Cardiac fibroblast (primary cell): ENCODE results near the gene ETFB.
A peak's percentile ranks its signal among the peaks of the same experiment; 100 is the strongest.

Source experiments
- DNase-seq, 2 donors: peaks; one replicate each; pipeline versions ENCODE4 v3.0.0 to v3.0.0-alpha.2; 2010; ENCODE audit warnings: low read depth in 2 of 2
- H3K4me3 ChIP-seq, 2 donors: replicated peaks in 1 of 2; 1 replicate in 1 of 2; 2 replicates in 1 of 2; pipeline ENCODE4 v1.5.1; 2011; ENCODE audit warnings: low read depth in 2 of 2, low read length in 2 of 2, mild to moderate bottlenecking in 2 of 2, moderate library complexity in 1 of 2
- TF ChIP-seq, protein P1 (sequence below): IDR thresholded peaks from one replicate; pipeline ENCODE4 v1.5.1; 2011; ENCODE audit warnings: low read depth, mild to moderate bottlenecking, low read length, inconsistent platforms

Gene ETFB

DNA sequence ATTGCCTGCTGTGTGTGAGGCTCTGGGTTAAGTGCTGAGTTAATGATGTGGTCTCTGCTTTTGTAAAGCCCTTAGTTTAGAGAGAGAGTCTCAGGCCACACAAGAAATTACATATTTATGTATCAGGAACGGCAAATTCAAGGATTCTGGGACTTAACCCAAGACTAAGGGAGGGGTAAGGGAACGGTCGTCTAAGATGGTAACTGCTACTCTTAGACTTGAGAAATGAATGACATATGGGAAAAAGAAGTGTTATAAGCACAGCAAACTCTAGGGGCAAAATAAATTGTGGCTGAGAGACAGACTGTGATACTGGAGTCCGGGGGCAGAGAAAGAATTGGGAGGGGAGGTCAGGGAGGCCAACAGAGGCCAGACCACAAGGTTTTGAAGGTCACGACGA is 34.5 kb downstream of the ETFB start:
- H3K4me3 ChIP-seq: no peak overlapping the region
- TF ChIP-seq, protein P1, sequence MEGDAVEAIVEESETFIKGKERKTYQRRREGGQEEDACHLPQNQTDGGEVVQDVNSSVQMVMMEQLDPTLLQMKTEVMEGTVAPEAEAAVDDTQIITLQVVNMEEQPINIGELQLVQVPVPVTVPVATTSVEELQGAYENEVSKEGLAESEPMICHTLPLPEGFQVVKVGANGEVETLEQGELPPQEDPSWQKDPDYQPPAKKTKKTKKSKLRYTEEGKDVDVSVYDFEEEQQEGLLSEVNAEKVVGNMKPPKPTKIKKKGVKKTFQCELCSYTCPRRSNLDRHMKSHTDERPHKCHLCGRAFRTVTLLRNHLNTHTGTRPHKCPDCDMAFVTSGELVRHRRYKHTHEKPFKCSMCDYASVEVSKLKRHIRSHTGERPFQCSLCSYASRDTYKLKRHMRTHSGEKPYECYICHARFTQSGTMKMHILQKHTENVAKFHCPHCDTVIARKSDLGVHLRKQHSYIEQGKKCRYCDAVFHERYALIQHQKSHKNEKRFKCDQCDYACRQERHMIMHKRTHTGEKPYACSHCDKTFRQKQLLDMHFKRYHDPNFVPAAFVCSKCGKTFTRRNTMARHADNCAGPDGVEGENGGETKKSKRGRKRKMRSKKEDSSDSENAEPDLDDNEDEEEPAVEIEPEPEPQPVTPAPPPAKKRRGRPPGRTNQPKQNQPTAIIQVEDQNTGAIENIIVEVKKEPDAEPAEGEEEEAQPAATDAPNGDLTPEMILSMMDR: no peak
- DNase-seq: no peak

DNA sequence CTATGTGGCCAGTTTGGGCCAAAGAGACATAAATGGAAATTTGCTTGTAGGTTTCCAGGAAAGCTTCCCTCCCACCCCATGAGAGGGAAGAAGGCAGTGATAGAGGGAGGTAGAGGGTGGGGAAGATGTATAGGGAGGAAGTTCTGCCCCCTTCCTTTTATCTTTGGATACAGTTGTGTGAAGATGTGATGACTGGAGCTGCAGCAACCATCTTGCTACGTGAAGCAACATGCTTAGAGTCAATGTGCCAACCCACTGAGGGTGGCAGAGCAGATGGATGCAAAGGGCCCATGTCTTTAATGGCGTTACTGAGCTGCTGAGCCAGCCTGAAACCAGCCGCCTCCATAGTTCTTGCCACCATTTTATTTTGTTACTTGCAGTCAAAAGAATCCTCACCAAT is 35.0 kb downstream of the ETFB start:
- TF ChIP-seq, protein P1: no peak
- DNase-seq: no peak
- H3K4me3 ChIP-seq: no peak overlapping the region

DNA sequence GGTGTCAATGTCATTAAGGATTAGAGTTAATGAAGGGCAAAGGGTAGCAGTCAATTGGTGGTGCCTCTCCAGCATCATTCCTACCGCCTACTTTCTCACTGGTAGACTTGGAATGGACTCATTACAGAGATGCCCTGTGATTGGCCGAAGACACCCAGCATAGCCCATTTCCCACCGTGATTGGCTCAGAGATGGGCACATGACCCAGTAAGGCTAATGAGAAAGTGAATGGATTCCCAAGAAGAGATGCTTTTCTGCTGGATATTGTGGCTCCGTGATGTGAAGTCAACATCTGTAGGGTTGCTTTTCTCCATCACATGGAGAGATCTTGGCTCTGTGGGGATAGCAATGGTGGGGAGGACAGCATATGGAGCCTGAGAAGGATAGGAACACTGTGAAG is 35.8 kb downstream of the ETFB start:
- TF ChIP-seq, protein P1: no peak
- DNase-seq: no peak
- no peak overlapping the region for H3K4me3 ChIP-seq

DNA sequence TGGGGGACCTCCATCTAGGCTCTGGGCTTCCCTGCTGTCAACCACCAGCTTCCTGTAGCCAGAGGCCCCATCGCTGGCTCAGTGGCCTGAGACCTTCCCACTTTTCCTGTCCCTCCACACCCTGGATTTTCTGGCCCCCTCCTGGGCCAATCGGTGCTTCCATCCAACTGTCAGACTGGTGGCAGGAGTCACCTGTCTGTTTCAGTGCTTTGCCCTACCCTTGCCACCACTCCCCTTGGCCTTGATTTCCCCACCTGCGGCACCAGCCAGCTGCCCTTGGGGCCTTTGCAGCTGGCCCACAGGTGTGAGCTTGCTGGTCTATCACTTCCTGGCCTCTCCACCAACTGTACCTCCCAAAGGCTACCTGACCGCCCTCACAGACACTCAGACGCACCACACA is 36.8 kb downstream of the ETFB start:
- TF ChIP-seq, protein P1: no peak
- no peak for DNase-seq
- no peak overlapping the region for H3K4me3 ChIP-seq

DNA sequence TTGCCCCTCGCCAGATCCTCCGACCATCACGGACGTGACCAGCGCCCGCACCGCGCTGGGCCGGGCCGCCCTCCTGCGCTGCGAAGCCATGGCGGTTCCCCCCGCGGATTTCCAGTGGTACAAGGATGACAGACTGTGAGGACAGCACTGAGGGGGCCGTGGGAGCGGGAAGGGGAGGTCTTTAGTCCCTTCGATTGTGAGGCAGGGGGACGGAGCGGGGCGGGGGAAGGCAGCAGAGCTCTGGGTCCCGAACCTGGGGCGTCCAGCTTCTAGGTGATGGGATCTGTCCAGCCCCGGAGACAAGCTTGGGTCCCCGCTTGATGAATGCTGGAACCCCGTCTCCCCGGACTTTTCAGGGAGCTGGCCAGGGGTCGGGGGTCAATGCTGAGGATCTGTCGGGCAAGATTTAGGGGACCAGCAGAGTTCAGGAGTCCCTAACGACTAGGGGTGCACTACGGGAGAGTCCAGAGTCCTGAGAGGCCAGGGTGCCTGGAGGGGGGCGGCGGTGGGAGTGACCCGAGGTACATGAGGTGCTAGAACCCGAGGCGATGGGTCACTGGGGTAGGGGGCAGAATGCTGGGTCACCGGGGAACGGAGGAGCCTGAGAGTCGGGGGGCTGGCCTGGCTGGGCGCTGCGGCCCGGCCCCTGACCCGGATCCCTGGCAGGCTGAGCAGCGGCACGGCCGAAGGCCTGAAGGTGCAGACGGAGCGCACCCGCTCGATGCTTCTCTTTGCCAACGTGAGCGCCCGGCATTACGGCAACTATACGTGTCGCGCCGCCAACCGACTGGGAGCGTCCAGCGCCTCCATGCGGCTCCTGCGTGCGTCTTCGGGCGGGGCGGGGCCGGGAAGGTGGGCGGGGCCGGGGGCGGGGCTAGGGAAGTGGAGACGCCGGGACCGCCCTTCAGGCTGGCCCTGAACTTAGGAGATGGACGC is 38.9 kb downstream of the ETFB start:
- peak; percentile 56 to 60 for DNase-seq
- TF ChIP-seq, protein P1: no peak
- peak overlapping the region; percentile 8 to 26 for H3K4me3 ChIP-seq

DNA sequence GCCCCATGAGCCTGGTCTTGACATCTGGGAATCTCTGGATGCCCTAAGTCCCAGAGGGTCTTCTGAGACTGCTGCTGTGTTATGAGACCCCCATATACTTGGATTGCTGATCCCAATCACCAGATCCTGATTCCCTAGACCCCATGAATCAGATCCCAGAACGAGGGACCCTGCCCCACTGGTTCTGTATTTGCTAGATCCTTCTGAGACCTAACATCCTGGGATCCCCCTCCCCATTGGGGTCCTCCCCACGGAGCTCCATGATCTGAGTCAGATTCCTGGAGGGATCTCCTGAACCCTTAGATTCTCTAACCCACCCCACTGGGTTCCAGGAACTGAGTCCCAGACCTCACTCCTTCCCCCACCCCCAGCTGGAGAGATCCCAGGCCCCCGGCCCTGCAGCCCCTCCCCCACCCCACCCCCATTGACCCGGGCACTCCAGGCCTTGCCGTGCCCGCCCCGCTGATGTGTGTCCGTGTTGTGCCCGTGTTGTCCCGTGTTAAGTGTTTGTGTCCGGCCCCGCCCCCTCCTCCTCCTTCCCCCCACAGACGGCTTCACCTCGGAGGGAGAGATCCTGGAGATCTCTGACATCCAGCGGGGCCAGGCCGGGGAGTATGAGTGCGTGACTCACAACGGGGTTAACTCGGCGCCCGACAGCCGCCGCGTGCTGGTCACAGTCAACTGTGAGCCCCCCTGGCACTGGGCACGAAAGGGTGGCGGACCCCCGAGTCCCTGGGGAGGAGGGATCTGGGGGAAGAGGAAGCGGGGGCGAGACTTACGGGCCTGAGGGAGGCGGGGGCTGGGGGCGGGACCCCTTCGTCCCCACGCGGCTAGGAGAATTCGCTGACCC is 39.7 kb downstream of the ETFB start:
- no peak overlapping the region for H3K4me3 ChIP-seq
- TF ChIP-seq, protein P1: no peak
- no peak for DNase-seq
